ENCODE results near the gene PGP.
A peak's percentile ranks its signal among the peaks of the same experiment; 100 is the strongest.

PGP gene

DNA sequence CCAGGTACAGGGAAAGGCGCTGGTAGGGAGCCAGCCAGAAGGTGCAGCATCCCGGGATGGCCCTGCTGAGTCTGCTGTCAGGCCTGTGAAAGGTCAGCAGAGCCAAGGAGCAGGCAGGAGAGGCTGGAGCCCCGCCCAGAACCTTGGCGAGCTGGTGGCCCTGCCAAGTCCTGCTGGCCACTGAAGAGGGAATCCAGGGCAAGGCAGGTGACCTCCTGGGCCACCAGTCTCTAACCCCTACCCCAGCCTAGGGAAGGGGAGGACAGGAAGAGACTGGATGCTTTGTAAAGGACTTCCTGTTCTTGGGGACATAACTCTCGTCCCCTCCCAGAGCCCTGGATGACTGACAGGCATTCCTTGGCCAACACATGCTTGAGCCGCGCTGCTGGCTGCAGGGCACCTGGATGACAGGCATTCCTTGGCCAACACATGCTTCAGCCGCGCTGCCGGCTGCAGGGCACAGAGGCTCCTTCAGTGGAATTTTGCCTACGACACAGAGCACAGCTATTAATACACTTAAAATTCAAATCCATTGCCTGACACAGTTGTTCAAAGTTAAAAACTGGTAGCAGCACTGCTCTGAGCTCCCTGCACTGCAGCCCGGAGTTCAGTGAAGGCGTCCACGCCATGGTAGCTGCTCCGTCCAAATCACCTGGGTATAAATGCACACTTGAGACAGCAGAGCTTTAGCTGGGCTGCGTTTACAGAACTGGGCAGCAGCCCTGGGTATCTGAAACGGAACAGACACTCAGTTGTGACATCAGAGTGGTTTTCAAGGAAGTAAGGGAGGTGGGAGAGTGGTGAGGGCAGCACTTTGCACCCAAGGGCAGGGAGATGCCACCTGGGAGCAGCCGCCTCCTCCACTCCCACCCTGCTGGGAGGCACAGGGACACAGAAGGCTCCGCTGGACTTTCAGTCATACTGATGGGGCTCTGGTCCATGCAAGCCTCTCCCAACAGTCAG, 2.0 kb downstream of the PGP start:
- H3K4me3 ChIP-seq (ENCODE audit: low read length), result peak overlapping the region; percentile 50
- peak; percentile 55 for DNase-seq (ENCODE audit: low read depth)
- TF ChIP-seq CTCF (IDR thresholded peaks at IDR 0.05; ENCODE audit: insufficient read depth, low read depth, low read length, missing control alignments), result no peak

- no peak for DNase-seq (ENCODE audit: low read depth)
- no peak overlapping the region for H3K4me3 ChIP-seq (ENCODE audit: low read length)
- no peak for TF ChIP-seq CTCF (IDR thresholded peaks at IDR 0.05; ENCODE audit: insufficient read depth, low read depth, low read length, missing control alignments)
Measured at GRCh38 chr16:2211923-2212347, 2.7 kb downstream of the PGP start.

GRCh38 chr16:2210386-2211365, 4.0 kb downstream of the PGP start, which contains the start of gene BRICD5:
TSS of gene BRICD5 (minus strand) at chr16:2210863. CDS start at chr16:2210833, 30 bp downstream.
- H3K4me3 ChIP-seq (ENCODE audit: low read length), result no peak within 1 kb of the TSS
- no peak for TF ChIP-seq CTCF (IDR thresholded peaks at IDR 0.05; ENCODE audit: insufficient read depth, low read depth, low read length, missing control alignments)
- no peak for DNase-seq (ENCODE audit: low read depth)

- no peak for DNase-seq (ENCODE audit: low read depth)
- TF ChIP-seq CTCF (IDR thresholded peaks at IDR 0.05; ENCODE audit: insufficient read depth, low read depth, low read length, missing control alignments), result no peak
- H3K4me3 ChIP-seq (ENCODE audit: low read length), result no peak overlapping the region
Measured at GRCh38 chr16:2210009-2210332, 4.7 kb downstream of the PGP start.

DNA sequence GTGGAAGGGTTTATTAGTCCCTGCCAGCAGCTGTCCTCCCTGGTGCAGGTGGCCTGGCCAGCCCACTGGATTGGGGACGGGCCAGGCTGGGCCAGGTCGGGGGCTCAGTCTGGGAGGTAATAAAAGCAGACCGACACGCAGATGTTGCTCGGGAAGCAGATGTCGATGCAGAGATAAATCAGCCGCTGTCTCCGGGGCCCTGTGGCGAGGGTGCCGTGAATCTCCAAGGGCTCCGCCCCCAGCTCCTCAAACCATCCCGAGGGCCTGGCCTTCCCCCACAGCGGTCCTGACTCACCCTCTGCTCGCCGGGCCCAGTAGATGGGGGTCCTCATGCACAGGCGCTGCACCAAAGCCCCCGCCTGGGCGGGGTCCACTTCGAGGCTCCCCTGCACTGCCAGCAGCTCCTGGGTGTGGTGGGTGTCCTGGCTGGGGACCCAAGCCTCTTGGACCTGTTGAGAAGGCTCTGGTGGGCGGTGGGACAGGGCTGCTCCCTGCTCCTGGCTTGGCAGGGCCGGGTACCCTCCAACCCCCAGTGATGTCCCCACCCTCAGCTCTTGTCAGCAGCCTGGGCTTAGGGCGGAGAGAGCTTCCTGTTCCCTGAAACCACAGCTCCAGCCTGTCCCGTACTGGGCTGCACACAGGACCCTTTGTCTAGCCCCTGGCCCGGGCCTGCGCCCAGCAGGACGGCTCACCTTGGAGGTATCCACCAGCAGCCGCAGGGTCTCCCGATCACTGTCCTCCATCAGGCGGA, 5.2 kb downstream of the PGP start:
- DNase-seq (ENCODE audit: low read depth), result no peak
- H3K4me3 ChIP-seq (ENCODE audit: low read length), result no peak overlapping the region
- TF ChIP-seq CTCF (IDR thresholded peaks at IDR 0.05; ENCODE audit: insufficient read depth, low read depth, low read length, missing control alignments), result no peak

- TF ChIP-seq CTCF (IDR thresholded peaks at IDR 0.05; ENCODE audit: insufficient read depth, low read depth, low read length, missing control alignments), result no peak
- DNase-seq (ENCODE audit: low read depth), result no peak
- no peak overlapping the region for H3K4me3 ChIP-seq (ENCODE audit: low read length)
Measured at GRCh38 chr16:2208772-2209171, 5.9 kb downstream of the PGP start.
